Cerebellar cortex (tissue), 1 donor: ENCODE data around the gene TTBK2.
"Not testable (repeated sequence)": the region's sequence is repeated elsewhere in the genome, so short reads cannot be mapped to it uniquely, and the experiment has no call there.

Experiments
- DNase-seq: peaks from one replicate; pipeline ENCODE4 v3.0.0-alpha.2; 2015; ENCODE audit warnings: low spot score

The TTBK2 gene

GRCh38 chr15:42826251-42826890 is 94.2 kb downstream of the TTBK2 start:
- DNase-seq: no peak

DNA sequence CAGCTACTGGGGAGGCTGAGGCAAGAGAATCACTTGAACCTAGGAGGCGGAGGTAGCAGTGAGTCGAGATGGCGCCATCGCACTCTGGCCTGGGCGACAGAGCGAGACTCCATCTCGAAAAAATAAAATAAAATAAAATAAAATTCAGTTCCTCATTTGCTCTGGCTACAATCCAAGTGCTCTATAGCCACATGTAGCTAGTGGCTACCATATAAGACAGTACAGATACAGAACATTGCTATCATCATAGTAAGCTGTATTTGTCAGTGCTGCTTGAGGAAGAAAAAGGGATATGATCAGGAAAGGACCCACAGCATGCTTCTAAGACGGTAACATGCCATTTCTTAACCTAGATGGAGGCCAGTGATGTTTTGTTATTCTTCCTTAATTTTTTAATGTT is 95.0 kb downstream of the TTBK2 start:
- no peak for DNase-seq

GRCh38 chr15:42820811-42821210 is 99.8 kb downstream of the TTBK2 start:
- DNase-seq: no peak

DNA sequence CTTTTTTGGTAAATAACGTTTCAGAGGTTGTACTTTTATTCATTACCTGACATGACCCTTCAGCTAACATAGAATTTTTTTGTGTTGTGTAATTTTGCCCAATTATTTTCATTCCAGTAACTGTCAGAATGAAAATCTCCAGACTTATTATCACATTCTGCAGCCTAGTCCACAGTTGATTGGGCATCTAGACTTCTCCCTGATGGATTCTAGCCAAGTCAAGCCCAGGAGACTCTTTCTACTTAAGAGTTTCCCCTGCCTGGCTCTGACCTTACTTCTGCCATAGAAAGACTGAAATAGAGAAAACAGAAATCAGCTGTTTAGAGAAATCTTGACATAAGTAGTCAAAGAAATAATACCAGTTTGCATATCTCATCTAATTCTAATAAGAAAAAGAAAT is 100.8 kb downstream of the TTBK2 start:
- DNase-seq: no peak

DNA sequence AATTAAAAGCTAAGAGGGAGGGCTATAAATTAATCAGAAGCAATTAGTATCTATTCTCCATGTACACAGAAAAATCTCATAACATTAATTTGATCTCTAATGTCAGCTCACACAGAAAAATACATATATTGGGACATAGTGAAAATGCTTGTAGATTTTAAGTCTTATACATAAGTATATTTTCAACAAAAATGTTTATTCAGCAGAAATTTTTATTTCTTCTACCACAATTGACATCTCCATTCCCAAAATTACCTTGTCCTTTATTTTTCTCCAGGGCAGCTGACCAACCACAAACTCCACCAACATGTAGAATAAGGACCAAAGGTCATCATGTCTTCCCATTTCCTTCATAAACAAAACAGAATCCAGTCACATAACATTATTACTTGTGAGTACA is 109.1 kb downstream of the TTBK2 start:
- no peak for DNase-seq

DNA sequence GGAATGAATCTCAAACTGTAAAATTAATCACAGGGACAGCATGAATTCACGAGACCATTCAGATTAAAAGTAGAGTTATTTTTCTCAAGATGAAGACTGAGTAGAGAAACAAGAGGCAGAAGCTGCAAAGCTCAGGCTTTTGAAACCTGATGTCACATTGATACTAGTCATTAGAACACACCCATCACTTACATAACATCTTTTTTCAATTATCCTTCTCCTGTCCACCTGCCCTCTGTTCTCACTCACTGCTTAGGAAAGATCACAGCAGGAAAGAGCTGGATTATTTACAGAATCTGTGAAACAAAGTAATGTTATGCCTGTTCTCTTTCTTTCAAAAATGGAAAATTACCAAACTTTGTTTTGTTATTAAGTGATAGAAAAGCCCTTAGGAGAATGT is 111.7 kb downstream of the TTBK2 start:
- peak; percentile 44 for DNase-seq

DNA sequence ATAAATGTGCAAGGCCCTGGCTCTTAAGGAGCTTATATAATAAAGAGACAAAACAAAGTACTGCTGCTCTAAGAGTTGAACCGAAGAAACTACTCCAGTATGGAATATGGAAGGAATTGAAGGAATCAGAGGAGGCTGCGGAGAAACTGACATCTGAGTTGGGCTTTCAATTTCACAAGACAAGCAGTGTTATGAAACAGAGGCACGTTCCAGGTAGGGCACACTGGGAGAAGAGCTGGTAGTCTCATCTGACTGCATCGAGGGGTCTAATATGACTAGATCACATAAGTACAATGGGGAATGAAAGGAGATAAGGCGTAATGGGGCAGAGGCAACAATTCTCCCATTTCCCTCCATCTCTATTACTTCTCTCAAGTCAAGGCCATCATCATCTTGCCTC is 115.3 kb downstream of the TTBK2 start:
- no peak for DNase-seq

GRCh38 chr15:42804739-42805138 is 115.8 kb downstream of the TTBK2 start:
- DNase-seq: no peak

DNA sequence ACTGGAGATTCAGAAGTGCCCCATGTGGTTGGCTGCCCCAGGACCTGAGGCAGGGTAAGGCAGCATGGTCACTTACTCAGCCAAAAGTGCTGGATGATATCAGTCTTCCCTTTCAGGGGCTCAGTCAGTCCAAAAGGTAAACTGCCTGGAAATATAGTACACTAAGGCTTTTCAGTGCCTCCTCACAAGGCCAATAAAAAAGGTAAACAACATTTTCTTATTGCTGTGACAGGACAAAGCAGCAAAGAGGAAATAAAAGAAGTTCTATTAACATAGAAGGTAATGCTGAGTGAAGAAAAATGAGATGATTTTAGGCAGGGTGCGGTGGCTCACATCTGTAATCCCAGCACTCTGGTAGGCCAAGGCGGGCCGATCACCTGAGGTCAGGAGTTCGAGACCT is 117.1 kb downstream of the TTBK2 start:
- no peak for DNase-seq

DNA sequence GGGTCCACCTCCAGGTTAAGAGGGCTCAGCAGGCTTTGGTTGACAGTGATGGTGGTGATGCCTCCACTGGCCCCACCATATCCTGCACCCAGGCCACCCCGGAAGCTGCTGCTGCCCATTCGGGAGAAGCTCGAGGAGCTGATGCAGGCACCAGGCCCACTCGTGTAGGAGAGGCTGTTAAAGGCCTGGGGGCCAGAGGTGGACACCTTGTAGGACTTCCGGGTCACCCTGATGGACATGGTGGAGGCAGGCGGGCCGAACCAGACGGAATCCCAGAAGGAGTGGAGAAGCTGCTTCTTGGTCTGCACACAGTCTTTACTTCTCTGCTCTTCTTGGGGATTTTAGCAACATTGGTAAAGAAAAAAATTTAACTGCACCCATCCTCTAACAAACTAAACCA is 118.4 kb downstream of the TTBK2 start:
- no peak for DNase-seq

GRCh38 chr15:42800731-42801474 is 119.7 kb downstream of the TTBK2 start:
- DNase-seq: peak; percentile 13

DNA sequence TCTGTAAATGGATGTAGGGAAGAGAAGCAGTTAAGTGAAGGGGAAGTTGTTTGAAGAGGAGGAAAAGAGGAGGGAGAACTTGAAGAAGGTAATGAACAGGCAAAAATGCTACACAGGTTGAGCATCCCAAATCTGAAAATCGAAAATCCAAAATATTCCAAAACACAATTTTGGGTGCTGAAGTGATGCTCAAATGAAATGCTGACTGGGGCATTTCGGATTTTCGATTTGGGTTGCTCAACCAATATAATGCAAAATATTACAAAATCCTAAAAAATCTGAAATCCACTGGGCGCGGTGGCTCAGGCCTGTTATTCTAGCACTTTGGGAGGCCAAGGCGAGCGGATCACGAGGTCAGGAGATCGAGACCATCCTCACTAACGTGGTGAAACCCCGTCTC is 121.8 kb downstream of the TTBK2 start:
- DNase-seq: no peak

- DNase-seq: no peak
These were observed 123.4 kb downstream of the TTBK2 start for GRCh38 chr15:42796955-42797782.

- no peak for DNase-seq
These were observed 131.9 kb downstream of the TTBK2 start for GRCh38 chr15:42788725-42789124.

GRCh38 chr15:42786978-42787377 is 133.6 kb downstream of the TTBK2 start:
- no peak for DNase-seq

GRCh38 chr15:42785569-42785968 is 135.0 kb downstream of the TTBK2 start:
- no peak for DNase-seq

DNA sequence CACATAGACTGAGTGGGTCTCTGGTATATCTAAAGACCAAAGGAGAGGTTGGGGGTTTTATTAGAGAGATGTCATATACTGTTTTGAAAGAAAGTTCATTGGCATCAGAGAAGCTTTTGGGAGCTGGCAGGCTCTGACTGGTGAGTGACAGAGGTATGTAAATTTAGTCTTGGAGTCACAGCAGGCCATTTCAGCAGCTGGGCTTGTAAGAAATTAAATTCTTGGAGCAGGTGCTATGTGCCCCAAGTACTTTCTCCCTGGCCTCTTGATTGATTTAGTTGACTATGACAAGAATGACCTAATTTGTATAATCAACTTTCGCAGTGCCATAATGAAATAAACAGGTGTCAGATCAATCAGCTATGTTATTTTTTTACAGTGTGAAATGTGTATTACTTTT is 135.9 kb downstream of the TTBK2 start:
- no peak for DNase-seq

DNA sequence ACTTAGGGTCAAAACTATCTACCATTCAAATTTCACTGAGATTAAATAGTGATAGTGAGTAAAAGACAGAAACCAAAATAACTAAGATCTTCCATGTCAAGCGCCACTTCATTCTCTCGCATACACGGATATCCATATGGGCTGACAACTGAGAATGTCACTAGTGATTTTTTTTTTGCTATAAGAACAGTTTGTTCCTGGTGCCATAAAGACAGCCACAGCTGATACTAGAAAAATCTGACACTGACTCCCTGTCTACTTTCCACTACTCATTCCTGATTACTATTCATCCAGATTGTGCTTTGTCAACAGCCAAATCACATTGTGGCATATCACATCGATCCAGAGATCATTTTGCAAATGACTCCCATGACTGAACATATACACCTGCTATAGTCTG is 137.9 kb downstream of the TTBK2 start:
- no peak for DNase-seq

- DNase-seq: no peak
These were observed 145.2 kb downstream of the TTBK2 start for GRCh38 chr15:42775416-42775815.

DNA sequence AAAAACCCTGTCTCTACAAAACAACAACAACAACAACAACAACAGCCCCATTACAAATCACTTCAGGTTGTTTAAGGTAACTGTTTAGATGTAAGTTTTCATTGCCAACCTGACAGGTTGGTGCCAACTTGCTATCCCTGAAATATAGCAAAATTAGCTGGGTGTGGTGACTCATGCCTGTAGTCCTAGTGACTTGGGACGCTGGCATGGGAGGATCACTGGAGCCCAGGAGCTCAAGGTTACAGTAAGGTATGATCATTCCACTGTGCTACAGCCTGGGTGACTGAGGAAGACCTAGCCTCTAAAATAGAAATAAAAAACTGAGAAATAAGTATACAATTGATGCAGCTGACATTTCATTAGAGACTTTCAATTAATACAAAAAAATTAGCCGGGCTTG is 147.7 kb downstream of the TTBK2 start:
- no peak for DNase-seq

DNA sequence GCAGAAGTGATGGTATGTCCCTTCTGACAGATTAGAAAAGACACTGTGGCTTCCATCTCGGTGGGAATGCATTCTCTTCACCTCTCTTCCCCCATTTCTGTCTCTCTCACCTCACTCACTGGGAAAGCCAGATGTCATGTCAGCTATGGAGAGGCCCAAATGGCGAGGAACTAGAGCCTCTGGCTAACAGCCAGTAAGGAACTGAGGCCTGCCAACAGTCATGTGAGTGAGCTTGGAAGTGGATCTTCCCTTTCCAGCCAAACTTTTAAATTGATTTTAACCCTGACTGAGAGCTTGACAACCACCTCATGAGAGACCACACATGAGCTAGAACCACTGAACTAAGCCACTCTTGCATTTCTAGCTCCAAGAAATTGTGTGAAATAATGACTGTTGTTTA is 148.4 kb downstream of the TTBK2 start:
- DNase-seq: peak; percentile 38

- not testable (repeated sequence) for DNase-seq
These were observed 154.5 kb downstream of the TTBK2 start for GRCh38 chr15:42766109-42766508.

GRCh38 chr15:42764154-42764731 is 156.3 kb downstream of the TTBK2 start:
- not testable (repeated sequence) for DNase-seq
